SK-N-MC (cell line): Measurements from ENCODE around the gene CARD10.

Source experiments
- EZH2 ChIP-seq: fragments of 200-600 bp; sonication (generic); IDR thresholded peaks from one replicate; pipeline ENCODE4 v1.6.1; 2017; ENCODE audit warnings: antibody characterized with exemption
- FOXP2 ChIP-seq: optimal IDR thresholded peaks from 2 replicates; pipeline ENCODE3; 2011; ENCODE audit warnings: mild to moderate bottlenecking, moderate library complexity; ENCODE audit not compliant: insufficient read depth; ENCODE audit errors: extremely low read length, control extremely low read depth
- POLR2AphosphoS5 ChIP-seq: IDR thresholded peaks from 2 replicates; pipeline ENCODE4 v1.6.1; 2012; ENCODE audit warnings: mild to moderate bottlenecking, low read depth, low read length, borderline replicate concordance

- TF ChIP-seq POLR2AphosphoS5 (no peak), EZH2 (no peak), FOXP2 (no peak)
Measured at GRCh38 chr22:37503183-37503683, 16.0 kb downstream of the CARD10 start.
